ENCODE results near the gene IDH3G. TPM values are rescaled to one million over a fixed set of nuclear protein-coding genes. Genes with fewer than 3 reads are reported as not detected.

The IDH3G gene
- total RNA-seq, 1 experiment from 2014 or later = 52.0 TPM

GRCh38 chrX:153778181-153778580 lies 16.0 kb downstream of the IDH3G start:
- intact Hi-C loops (cut with micrococcal nuclease; ENCODE audit: unreplicated experiment) = no loop called here
- ChIA-PET POLR2A (ENCODE audit: low non-redundant PET) (no interaction called here), CTCF (no interaction called here)
- no peak overlapping the region for H3K4me3 ChIP-seq (ENCODE audit: low read depth, low read length, poor library complexity, severe bottlenecking)
- TF ChIP-seq, protein P1, sequence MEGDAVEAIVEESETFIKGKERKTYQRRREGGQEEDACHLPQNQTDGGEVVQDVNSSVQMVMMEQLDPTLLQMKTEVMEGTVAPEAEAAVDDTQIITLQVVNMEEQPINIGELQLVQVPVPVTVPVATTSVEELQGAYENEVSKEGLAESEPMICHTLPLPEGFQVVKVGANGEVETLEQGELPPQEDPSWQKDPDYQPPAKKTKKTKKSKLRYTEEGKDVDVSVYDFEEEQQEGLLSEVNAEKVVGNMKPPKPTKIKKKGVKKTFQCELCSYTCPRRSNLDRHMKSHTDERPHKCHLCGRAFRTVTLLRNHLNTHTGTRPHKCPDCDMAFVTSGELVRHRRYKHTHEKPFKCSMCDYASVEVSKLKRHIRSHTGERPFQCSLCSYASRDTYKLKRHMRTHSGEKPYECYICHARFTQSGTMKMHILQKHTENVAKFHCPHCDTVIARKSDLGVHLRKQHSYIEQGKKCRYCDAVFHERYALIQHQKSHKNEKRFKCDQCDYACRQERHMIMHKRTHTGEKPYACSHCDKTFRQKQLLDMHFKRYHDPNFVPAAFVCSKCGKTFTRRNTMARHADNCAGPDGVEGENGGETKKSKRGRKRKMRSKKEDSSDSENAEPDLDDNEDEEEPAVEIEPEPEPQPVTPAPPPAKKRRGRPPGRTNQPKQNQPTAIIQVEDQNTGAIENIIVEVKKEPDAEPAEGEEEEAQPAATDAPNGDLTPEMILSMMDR (conservative IDR thresholded peaks at IDR 0.05; ENCODE audit: low read depth, low read length) = no peak
- TF ChIP-seq EZH2 (IDR thresholded peaks at IDR 0.05; ENCODE audit: borderline replicate concordance, low read depth, low read length, poor library complexity, severe bottlenecking) = no peak
- no peaks in the 10 kb centered on the region for H3K36me3 ChIP-seq (ENCODE audit: insufficient read depth, low read length, poor library complexity, severe bottlenecking)
- H3K4me1 ChIP-seq (ENCODE audit: insufficient read depth, low read length, poor library complexity, severe bottlenecking) = no peaks in the 10 kb centered on the region
- no peak for DNase-seq (ENCODE audit: low spot score)
- no peaks in the 10 kb centered on the region for H3K9me3 ChIP-seq (ENCODE audit: low read depth, low read length, poor library complexity, severe bottlenecking)
- no peaks in the 10 kb centered on the region for H3K27me3 ChIP-seq (replicated peaks; ENCODE audit: insufficient read depth, low read depth, low read length, poor library complexity)
- no peak overlapping the region for H3K27ac ChIP-seq (ENCODE audit: low read depth, low read length, poor library complexity, severe bottlenecking)
- BruUV-seq (replicated peaks) = no TSS peak

GRCh38 chrX:153777261-153778090 lies 16.7 kb downstream of the IDH3G start:
- intact Hi-C loops (cut with micrococcal nuclease; ENCODE audit: unreplicated experiment) = no loop called here
- no peaks in the 10 kb centered on the region for H3K9me3 ChIP-seq (ENCODE audit: low read depth, low read length, poor library complexity, severe bottlenecking)
- TF ChIP-seq, protein P1 (conservative IDR thresholded peaks at IDR 0.05; ENCODE audit: low read depth, low read length) = no peak
- no peak for TF ChIP-seq EZH2 (IDR thresholded peaks at IDR 0.05; ENCODE audit: borderline replicate concordance, low read depth, low read length, poor library complexity, severe bottlenecking)
- H3K36me3 ChIP-seq (ENCODE audit: insufficient read depth, low read length, poor library complexity, severe bottlenecking) = no peaks in the 10 kb centered on the region
- no peak for DNase-seq (ENCODE audit: low spot score)
- no TSS peak for BruUV-seq (replicated peaks)
- POLR2A ChIA-PET (ENCODE audit: low non-redundant PET) = no interaction called here
- no peak overlapping the region for H3K27ac ChIP-seq (ENCODE audit: low read depth, low read length, poor library complexity, severe bottlenecking)
- H3K4me3 ChIP-seq (ENCODE audit: low read depth, low read length, poor library complexity, severe bottlenecking) = no peak overlapping the region
- H3K4me1 ChIP-seq (ENCODE audit: insufficient read depth, low read length, poor library complexity, severe bottlenecking) = no peaks in the 10 kb centered on the region
- CTCF ChIA-PET = no interaction called here
- no peaks in the 10 kb centered on the region for H3K27me3 ChIP-seq (replicated peaks; ENCODE audit: insufficient read depth, low read depth, low read length, poor library complexity)

DNA sequence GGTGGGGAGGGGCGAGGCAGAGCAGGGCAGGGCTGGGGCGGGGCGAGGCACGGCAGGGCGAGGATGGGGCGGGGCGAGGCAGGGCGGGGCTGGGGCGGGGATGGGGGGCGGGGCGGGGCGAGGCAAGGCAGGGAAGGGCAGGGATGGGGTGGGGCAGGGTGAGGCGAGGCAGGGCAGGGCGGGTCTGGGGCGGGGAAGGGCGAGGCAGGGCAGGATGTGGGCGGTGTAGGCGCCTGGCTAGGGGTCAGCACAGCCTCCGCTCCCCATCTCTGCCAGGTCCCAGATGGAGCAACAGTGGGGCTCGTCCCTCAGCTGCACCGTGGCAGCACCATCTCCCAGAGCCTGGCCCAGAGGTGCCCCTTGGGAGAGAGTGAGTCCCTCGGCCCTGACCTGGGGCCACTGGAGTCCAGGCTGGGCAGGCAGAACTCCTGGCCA lies 17.5 kb downstream of the IDH3G start:
- BruUV-seq (replicated peaks) = no TSS peak
- no peak overlapping the region for H3K27ac ChIP-seq (ENCODE audit: low read depth, low read length, poor library complexity, severe bottlenecking)

More for the DNA sequence above, 17.5 kb downstream of the IDH3G start:
- Histone ChIP-seq H3K4me1 (ENCODE audit: insufficient read depth, low read length, poor library complexity, severe bottlenecking) (no peaks in the 10 kb centered on the region), H3K36me3 (ENCODE audit: insufficient read depth, low read length, poor library complexity, severe bottlenecking) (no peaks in the 10 kb centered on the region), H3K4me3 (ENCODE audit: low read depth, low read length, poor library complexity, severe bottlenecking) (no peak overlapping the region), H3K9me3 (ENCODE audit: low read depth, low read length, poor library complexity, severe bottlenecking) (no peaks in the 10 kb centered on the region), H3K27me3 (replicated peaks; ENCODE audit: insufficient read depth, low read depth, low read length, poor library complexity) (no peaks in the 10 kb centered on the region)
- POLR2A ChIA-PET (ENCODE audit: low non-redundant PET) = no interaction called here
- DNase-seq (ENCODE audit: low spot score) = no peak
- intact Hi-C loops (cut with micrococcal nuclease; ENCODE audit: unreplicated experiment) = no loop called here
- TF ChIP-seq, protein P1 (conservative IDR thresholded peaks at IDR 0.05; ENCODE audit: low read depth, low read length) = no peak
- TF ChIP-seq EZH2 (IDR thresholded peaks at IDR 0.05; ENCODE audit: borderline replicate concordance, low read depth, low read length, poor library complexity, severe bottlenecking) = no peak
- CTCF ChIA-PET = no interaction called here
